Measurements from ENCODE around the gene ZBTB7A.
"Not testable (repeated sequence)": the region's sequence is repeated elsewhere in the genome, so short reads cannot be mapped to it uniquely, and the experiment has no call there.

ZBTB7A gene

GRCh38 chr19:4012092-4012974, 54.4 kb downstream of the ZBTB7A start:
- peak; percentile 77 for DNase-seq

GRCh38 chr19:4011430-4011829, 55.3 kb downstream of the ZBTB7A start:
- not testable (repeated sequence) for DNase-seq

GRCh38 chr19:4010808-4011110, 55.9 kb downstream of the ZBTB7A start:
- no peak for DNase-seq

GRCh38 chr19:4009990-4010807, 56.5 kb downstream of the ZBTB7A start:
- no peak for DNase-seq

- DNase-seq = no peak
Observed at GRCh38 chr19:4007836-4008539, 58.7 kb downstream of the ZBTB7A start.

GRCh38 chr19:4007021-4007835, 59.5 kb downstream of the ZBTB7A start, which contains the start of gene PIAS4:
Gene PIAS4, plus strand, starts transcription at chr19:4007736. Its CDS starts 25 bp downstream, at chr19:4007761.
- peak; percentile 91 for DNase-seq

- not testable (repeated sequence) for DNase-seq
Observed at GRCh38 chr19:4005436-4005835, 61.3 kb downstream of the ZBTB7A start.

GRCh38 chr19:4000798-4001197, 65.9 kb downstream of the ZBTB7A start:
- not testable (repeated sequence) for DNase-seq

- not testable (repeated sequence) for DNase-seq
Observed at GRCh38 chr19:3998667-3999412, 67.9 kb downstream of the ZBTB7A start.

- DNase-seq = no peak
Observed at GRCh38 chr19:3995607-3996006, 71.1 kb downstream of the ZBTB7A start.

Data from DMS153 (cell line).